RKO (cell line): ENCODE data around the gene ELP5.

ENCODE experiments used
- DNase-seq: peaks from one replicate; pipeline ENCODE4 v3.0.0-alpha.2; 2016; ENCODE audit warnings: low spot score

Gene ELP5

DNA sequence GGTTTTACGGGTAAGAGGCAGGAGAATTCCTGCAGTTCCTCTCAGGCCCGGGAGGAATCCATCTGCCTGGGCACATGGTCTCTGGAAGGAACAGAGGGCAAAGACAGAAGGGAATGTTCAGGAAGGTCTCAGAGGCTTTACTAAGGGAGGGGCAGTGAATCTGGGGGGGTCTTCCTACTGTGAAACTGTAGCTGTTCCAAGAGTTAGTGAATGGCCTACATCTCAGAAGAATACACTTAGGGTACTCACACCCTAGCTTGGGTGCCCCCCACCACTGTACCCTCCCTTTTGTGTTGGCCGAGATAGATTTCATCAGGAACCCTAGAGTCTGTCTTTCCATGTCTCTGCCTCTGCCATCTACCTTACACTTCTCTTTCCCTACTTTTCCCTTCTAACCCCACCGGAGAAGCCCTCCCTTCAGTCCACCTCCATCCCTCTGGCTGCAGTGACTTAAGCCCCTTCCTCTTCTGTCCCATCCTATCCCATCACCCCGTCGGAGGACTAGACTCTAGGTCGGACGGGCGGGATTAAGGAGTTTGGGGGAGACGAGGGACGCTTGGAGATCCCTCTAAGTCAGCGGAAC, 32.7 kb upstream of the ELP5 start:
- no peak for DNase-seq

DNA sequence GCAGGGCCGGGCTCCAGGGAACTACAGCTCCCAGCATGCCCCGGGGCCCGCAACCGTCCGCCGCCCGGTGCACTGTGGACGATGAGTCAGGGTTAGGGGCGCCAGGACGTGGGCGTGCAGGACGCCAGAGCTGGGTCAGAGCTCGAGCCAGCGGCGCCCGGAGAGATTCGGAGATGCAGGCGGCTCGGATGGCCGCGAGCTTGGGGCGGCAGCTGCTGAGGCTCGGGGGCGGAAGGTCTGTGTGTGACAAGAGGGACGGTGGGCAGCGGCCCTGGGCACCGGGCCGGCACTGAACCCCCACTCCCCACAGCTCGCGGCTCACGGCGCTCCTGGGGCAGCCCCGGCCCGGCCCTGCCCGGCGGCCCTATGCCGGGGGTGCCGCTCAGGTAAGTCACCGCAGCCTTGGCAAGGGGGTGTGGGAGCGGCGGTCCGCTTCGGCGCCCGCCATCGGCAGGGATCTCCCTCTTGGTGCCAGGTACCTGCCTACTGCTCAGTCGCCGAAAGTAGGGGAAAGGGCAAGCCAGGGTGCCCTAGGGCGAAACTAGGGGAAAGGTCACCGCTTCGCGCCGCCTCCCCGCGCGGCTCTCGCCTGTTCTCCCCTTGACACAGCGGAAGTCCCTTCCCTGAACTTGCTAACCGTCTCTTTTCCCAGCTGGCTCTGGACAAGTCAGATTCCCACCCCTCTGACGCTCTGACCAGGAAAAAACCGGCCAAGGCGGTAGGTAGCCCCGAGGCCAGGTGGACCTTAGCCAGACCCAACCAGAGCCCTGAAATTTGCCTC, 32.0 kb upstream of the ELP5 start, which contains the start of the genes ACADVL and DLG4:
Gene ACADVL (plus strand): TSS at position 127 of the 781 bp plus-strand sequence. CDS start 47 bp downstream, at position 174.
Gene DLG4 (minus strand): TSS at position 25 of the 781 bp plus-strand sequence.
- DNase-seq: peak; percentile 95

DNA sequence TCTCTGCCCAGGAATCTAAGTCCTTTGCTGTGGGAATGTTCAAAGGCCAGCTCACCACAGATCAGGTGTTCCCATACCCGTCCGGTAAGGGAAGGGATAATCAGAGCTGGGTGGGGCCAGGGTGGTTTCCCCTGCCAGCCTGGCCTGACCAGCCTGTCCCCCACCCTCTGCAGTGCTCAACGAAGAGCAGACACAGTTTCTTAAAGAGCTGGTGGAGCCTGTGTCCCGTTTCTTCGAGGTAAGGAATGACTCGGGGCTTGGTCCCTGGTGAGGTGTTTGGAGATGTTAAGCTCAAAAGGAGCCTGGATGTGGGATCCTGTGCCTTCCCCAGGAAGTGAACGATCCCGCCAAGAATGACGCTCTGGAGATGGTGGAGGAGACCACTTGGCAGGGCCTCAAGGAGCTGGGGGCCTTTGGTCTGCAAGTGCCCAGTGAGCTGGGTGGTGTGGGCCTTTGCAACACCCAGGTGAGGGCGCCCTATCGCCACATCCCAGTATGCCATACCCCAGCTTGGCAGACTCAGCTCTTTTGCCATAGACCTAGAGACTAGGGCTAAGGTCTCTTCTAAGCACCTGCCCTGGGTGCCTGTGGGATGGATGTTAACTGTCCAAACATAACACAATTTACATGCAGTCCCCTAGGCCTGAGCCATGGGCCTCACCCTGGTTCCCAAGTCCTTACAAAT, 31.3 kb upstream of the ELP5 start:
- DNase-seq: peak; percentile 80

DNA sequence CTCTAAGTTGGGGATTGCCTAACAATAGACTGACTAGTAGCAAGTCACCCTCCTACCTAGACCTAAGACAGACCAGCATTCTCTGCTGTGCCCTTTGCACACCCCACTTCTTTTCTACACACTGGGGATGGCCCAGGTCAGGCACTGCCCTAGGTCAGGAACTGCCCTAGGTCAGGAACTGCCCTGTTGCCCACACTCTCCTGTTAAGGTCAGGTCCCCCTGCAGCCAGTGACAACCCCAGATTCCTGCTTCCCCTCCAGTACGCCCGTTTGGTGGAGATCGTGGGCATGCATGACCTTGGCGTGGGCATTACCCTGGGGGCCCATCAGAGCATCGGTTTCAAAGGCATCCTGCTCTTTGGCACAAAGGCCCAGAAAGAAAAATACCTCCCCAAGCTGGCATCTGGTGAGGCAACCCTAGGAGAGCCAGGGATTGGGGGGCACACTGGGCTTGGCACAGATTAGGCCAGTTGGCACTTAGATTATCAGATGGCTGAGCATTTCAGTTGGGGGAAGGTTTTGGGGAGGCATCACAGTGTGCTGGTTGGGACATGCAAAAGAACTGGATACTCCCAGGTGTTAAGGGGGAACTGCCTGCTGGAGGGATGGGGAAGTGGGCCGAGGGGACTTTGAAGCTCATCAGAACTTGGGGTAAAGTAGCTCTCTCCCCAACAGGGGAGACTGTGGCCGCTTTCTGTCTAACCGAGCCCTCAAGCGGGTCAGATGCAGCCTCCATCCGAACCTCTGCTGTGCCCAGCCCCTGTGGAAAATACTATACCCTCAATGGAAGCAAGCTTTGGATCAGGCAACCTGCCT, 30.5 kb upstream of the ELP5 start:
- no peak for DNase-seq

DNA sequence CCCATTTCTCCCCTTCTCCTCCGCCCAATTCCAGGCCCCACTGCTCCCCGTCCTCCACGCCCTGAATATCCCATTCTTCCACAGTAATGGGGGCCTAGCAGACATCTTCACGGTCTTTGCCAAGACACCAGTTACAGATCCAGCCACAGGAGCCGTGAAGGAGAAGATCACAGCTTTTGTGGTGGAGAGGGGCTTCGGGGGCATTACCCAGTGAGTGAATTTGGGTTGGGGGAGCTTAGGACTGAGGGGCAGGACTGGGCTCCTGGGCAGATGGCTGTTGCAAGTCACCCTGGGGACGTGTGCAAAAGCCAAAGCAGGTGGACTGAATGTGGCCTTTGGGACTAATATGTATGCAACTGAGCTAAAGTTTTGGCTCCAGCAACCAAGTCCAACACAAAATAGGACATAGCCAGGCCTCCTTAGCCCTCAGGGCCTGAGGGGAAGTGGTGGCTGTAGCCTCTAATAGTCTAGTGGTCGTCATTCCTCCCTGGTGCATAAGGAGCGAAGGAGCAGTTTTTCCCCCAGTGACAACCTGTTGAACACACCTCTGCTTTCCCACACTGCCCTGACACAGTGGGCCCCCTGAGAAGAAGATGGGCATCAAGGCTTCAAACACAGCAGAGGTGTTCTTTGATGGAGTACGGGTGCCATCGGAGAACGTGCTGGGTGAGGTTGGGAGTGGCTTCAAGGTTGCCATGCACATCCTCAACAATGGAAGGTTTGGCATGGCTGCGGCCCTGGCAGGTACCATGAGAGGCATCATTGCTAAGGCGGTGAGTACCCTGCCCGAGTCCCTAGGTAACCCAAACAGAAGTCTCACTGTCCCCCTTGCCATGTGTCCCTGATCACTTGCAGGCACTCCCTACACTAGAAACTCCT, 29.7 kb upstream of the ELP5 start:
- no peak for DNase-seq

DNA sequence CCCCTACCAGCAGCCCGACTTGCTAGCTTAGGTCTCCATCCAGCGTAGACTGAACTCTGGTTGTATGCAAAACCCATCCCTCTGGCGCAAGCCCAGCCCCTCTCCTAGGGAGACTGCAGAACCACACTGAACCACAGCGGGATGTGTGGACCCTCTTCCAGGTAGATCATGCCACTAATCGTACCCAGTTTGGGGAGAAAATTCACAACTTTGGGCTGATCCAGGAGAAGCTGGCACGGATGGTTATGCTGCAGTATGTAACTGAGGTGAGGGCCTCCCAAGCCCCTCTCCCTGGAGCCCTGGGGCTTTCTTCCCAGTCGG, 29.1 kb upstream of the ELP5 start:
- no peak for DNase-seq

- DNase-seq: no peak
These were observed 28.6 kb upstream of the ELP5 start for GRCh38 chr17:7223375-7223774.

DNA sequence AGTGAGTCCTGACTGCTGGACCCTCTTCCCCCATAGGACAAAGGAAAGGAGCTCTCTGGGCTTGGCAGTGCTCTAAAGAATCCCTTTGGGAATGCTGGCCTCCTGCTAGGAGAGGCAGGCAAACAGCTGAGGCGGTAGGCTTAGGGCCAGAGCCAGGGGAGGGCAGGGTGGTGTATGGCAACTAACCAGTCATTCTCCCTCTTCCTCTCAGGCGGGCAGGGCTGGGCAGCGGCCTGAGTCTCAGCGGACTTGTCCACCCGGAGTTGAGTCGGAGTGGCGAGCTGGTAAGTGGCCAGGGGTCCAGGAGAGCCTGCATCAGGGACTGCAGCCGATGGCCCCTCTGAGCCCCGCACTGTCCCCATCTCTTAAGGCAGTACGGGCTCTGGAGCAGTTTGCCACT, 27.9 kb upstream of the ELP5 start:
- no peak for DNase-seq

DNA sequence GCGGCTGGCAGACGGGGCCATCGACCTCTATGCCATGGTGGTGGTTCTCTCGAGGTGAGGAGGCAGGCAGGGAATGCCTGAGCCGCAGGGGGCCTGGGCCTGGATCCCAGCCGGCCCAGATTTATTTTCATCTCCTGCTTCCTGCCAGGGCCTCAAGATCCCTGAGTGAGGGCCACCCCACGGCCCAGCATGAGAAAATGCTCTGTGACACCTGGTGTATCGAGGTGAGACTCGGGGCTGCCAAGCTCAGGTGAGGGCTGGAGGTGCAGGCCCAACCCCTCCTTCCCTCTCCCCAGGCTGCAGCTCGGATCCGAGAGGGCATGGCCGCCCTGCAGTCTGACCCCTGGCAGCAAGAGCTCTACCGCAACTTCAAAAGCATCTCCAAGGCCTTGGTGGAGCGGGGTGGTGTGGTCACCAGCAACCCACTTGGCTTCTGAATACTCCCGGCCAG, 27.3 kb upstream of the ELP5 start:
- DNase-seq: no peak

- DNase-seq: no peak
These were observed 26.2 kb upstream of the ELP5 start for GRCh38 chr17:7225711-7226331.

GRCh38 chr17:7226721-7227710, 25.0 kb upstream of the ELP5 start:
- DNase-seq: no peak

GRCh38 chr17:7228920-7229319, 23.1 kb upstream of the ELP5 start:
- no peak for DNase-seq

DNA sequence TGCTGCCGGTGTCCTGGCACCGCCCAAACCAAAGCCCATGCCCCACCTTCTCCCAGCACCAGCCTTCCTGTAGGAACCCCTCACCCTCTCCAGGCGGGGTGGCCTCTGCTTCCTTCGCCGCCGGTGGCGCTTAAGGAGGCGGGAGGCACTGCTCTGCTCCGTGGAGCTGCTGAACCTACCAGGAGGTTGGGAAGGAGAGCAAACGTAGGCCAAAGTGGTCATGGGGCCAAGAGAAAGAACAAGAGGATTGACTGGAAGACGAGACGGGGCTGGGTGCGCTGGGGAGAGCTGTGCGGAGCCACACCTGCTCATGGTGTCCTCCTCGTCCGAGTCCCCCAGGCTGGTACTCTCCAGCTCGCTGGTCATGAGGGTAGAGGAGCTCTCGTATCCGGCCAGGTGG, 22.5 kb upstream of the ELP5 start:
- DNase-seq: no peak

DNA sequence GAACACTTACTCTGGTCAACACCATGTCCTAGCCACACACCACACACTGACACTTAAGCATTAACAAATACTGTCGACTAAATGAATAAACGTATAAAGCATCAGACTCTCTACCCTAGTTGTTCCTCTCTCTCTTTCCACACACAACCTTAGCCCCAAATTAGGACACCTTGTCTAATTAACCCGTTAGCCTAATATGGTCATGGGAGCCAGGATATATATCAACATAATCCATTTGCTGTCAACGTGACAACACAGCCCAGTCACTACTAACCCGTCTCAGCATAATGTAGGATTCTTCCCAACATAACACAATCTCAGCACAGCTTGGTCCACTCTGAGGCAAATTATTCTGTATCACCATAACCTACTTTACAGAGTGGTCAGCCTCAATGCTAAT, 19.9 kb upstream of the ELP5 start:
- no peak for DNase-seq

DNA sequence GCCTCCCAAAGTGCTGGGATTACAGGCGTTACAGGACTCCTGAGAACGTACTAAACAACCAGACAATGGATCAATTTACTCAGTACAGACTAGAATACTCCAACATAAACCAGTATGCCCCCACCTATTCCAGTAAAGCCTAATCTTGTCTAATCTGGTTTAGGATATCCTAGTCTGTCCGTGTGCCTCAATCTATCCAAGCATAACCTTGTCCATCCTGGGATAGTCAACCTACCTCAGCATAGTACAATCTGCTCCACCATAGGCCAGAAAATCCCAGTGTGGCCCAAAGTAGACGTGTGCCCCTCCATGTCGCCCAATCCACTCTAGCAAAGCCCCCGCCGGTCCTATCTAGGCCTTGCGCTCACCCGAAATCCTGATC, 18.3 kb upstream of the ELP5 start:
- DNase-seq: peak; percentile 59

- peak; percentile 94 for DNase-seq
These were observed 17.7 kb upstream of the ELP5 start, which contains the start of gene DVL2 for GRCh38 chr17:7234083-7234951. Gene DVL2 (minus strand): TSS chr17:7234517. CDS start chr17:7234262, 255 bp downstream.

- peak; percentile 72 for DNase-seq
These were observed 16.0 kb upstream of the ELP5 start for GRCh38 chr17:7235693-7236665.
